ENCODE measurements around the gene IFNL1.
"Not testable (repeated sequence)": the region's sequence is repeated elsewhere in the genome, so short reads cannot be mapped to it uniquely, and the experiment has no call there.

Gene IFNL1

GRCh38 chr19:39308531-39309304 is 12.5 kb downstream of the IFNL1 start:
- peak; percentile 46 to 49 for DNase-seq
- no peak for TF ChIP-seq GATA1 (IDR thresholded peaks at IDR 0.05; ENCODE audit: low read depth, low read length)
- no peak for TF ChIP-seq POLR2A (IDR thresholded peaks at IDR 0.05; ENCODE audit: low read length)

GRCh38 chr19:39309305-39309670 is 13.1 kb downstream of the IFNL1 start:
- DNase-seq, result not testable (repeated sequence)

- no peak for DNase-seq
- TF ChIP-seq POLR2A (IDR thresholded peaks at IDR 0.05; ENCODE audit: low read length), result no peak
Measured at GRCh38 chr19:39310558-39311311, 14.5 kb downstream of the IFNL1 start.

DNA sequence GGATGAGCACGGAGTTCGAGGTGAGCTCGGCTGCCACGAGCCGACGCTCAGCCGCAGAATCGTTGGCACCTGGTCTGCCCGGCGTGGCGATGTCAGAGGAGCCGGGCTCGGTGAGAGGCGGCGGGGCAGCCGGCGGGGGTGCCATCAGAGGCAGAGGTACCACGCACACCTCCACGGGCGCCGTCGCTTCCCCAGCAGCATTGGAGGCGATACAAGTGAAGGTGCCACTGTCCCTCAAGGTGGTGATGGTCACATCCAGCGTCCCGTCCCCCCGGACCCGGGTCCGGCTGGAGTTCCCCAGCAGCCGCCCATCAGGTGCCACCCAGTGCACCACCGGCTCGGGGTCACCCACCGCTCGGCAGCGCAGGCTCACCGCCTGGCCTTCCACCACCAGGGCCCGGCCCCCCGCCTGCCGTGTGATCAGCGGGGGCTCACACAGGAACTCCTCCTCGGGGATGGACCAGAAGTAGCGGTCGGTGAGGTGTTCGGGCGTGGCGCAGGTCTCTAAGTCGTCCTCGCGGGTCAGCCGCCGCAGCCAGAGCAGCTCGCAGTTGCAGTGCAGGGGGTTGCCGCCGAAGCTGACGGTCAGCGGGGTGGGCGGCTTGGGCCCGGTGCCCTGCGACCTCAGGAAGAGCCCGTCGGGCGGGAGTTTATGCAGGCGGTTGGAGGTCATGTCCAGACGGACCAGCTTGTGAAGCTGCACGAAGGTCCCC is 18.0 kb downstream of the IFNL1 start:
- no peak for DNase-seq
- TF ChIP-seq GATA1 (IDR thresholded peaks at IDR 0.05; ENCODE audit: low read depth, low read length), result no peak
- no peak for TF ChIP-seq POLR2A (IDR thresholded peaks at IDR 0.05; ENCODE audit: low read length)

DNA sequence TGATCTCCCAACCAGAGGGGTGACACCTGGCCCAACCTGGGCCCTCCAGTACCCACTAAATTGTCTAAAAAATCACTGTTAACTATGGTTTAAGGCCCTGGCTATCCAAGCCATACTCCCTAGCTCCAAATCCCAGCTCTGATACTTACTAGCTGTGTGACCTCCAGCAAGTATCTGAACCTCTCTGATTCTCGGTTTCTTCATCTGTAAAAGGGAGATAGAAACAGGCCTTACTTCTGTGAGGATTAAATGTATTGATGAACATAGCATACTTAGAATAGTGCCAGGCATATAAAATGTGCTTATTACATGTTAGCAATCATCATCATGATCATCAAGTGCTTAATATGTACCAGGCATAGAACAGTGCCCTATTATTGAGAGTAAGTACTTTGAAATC is 19.7 kb downstream of the IFNL1 start:
- DNase-seq, result no peak

DNA sequence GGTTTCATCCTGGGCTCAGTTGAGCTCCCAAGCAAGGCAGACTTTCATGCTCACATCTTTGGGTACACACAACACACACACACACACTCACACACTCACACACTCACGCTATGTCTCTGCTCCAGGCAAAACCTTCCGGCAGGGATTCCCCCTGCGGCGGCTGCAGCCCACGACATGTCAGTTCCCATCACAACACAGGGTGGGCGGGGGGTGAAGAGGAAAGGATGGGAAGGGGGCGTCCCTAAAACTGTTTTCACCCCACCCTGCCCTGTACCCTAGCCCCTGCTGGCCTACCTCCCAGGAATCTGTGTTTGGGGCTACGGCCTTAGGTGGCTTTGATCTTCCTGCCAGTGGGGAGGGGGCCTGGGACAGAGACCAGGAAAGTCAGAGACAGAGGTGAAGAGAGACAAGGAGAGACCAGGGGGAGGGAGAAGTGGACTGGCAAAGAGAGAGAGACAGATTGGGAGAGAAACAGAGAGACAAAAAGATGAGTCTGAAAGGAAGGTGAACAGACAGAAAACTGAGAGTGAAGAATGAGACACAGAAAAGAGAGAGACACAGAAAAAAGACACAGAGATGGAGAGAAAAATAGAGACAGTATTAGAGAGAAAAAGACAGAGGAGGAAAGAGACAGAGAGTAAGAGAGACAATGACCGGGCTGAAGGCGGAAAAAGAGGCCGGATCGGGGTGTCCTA is 20.6 kb downstream of the IFNL1 start:
- no peak for DNase-seq
- TF ChIP-seq GATA1 (IDR thresholded peaks at IDR 0.05; ENCODE audit: low read depth, low read length) (no peak), POLR2A (IDR thresholded peaks at IDR 0.05; ENCODE audit: low read length) (no peak)

More for the DNA sequence above, 19.7 kb downstream of the IFNL1 start:
- TF ChIP-seq GATA1 (IDR thresholded peaks at IDR 0.05; ENCODE audit: low read depth, low read length) (no peak), POLR2A (IDR thresholded peaks at IDR 0.05; ENCODE audit: low read length) (no peak)

GRCh38 chr19:39317476-39317875 is 21.3 kb downstream of the IFNL1 start:
- no peak for TF ChIP-seq POLR2A (IDR thresholded peaks at IDR 0.05; ENCODE audit: low read length)
- no peak for TF ChIP-seq GATA1 (IDR thresholded peaks at IDR 0.05; ENCODE audit: low read depth, low read length)

DNA sequence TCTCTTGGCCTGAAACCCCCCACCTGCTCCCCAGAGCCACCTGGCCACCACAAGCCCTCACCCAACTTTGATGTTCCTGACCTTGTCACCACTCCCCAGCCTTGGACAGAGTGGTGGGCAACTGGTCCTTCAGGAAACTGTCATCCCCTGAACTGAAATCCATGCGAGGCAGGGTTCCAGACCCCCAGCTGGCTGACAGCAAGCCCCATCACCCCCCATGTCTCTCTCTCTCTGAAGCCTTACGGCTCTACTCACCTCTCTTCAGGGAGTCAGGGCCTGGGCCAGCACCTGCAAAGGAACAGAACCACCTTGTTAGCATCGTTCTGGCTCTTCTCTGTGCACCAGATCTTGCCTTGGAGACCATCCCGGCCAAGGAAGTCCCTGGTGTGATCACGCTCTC is 21.9 kb downstream of the IFNL1 start:
- no peak for DNase-seq
- no peak for TF ChIP-seq POLR2A (IDR thresholded peaks at IDR 0.05; ENCODE audit: low read length)
- no peak for TF ChIP-seq GATA1 (IDR thresholded peaks at IDR 0.05; ENCODE audit: low read depth, low read length)

More at GRCh38 chr19:39317476-39317875, 21.3 kb downstream of the IFNL1 start:
- no peak for DNase-seq

DNA sequence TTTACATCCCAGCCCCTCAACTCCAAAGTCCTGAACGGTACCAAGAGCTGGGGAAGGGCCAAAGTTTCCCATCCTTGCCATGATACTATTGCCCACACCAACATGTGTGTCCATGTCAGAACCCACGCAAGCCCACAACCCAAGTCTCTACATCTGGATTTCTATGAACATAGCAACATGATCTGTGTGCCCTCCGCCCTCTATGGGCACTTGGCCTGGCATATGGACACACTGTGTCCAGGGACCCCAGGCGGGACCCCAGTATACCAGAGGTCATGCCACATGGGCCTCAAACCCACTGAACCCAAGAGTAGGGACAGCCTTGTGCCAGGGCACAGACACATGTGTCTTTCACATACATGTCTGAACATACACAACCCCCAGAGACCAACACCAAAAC is 22.5 kb downstream of the IFNL1 start:
- TF ChIP-seq POLR2A (IDR thresholded peaks at IDR 0.05; ENCODE audit: low read length) (no peak), GATA1 (IDR thresholded peaks at IDR 0.05; ENCODE audit: low read depth, low read length) (no peak)
- no peak for DNase-seq

- no peak for DNase-seq
- TF ChIP-seq GATA1 (IDR thresholded peaks at IDR 0.05; ENCODE audit: low read depth, low read length) (no peak), POLR2A (IDR thresholded peaks at IDR 0.05; ENCODE audit: low read length) (no peak)
Measured at GRCh38 chr19:39319098-39319891, 23.1 kb downstream of the IFNL1 start.

GRCh38 chr19:39319892-39320248 is 23.7 kb downstream of the IFNL1 start:
- DNase-seq, result no peak
- TF ChIP-seq GATA1 (IDR thresholded peaks at IDR 0.05; ENCODE audit: low read depth, low read length) (no peak), POLR2A (IDR thresholded peaks at IDR 0.05; ENCODE audit: low read length) (no peak)

DNA sequence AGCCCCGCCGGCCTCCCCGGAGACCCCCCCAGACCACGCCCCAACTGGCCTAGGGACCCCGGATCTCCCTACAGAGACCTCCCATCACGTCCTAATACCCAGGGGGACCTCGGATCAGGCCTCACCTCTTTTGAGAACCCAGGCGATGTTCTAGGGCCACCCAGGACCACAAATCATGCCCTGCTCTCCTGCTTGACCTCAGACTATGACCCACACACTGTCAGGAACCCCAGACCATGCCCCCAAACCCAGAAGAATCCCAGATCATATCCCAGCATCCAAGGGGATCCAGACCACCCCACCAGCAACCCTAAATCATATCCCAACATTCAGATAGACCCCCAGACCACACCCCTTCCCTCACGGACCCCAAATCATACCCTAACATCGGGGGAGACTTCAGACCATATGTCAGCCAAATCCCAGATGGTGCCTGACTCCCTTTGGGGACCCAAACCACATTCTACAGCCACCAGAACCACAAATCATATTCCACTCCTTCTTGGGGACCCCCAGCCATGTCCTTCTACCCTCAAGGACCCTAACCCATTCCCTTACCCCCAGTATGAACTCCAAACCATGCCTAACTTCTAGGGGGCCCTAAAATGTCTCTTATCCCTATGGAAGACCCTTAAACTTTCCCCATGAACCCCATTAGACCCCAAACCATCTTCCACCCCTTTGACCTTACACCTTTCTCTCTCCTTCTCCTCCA is 25.1 kb downstream of the IFNL1 start:
- no peak for DNase-seq
- TF ChIP-seq POLR2A (IDR thresholded peaks at IDR 0.05; ENCODE audit: low read length) (no peak), GATA1 (IDR thresholded peaks at IDR 0.05; ENCODE audit: low read depth, low read length) (no peak)

- no peak for DNase-seq
- TF ChIP-seq GATA1 (IDR thresholded peaks at IDR 0.05; ENCODE audit: low read depth, low read length), result no peak
- TF ChIP-seq POLR2A (IDR thresholded peaks at IDR 0.05; ENCODE audit: low read length), result no peak
Measured at GRCh38 chr19:39321832-39322176, 25.6 kb downstream of the IFNL1 start.
